NCI-H1417 (cell line): Measurements from ENCODE around the gene ZDHHC14.
A peak's percentile ranks its signal among the peaks of the same experiment; 100 is the strongest.
"Not testable (repeated sequence)": the region's sequence is repeated elsewhere in the genome, so short reads cannot be mapped to it uniquely, and the experiment has no call there.

Source experiments
- DNase-seq, 3 experiments: peaks; one replicate each; lab custom pipeline; 2025; lab: John Stamatoyannopoulos, UW

ZDHHC14 gene

DNA sequence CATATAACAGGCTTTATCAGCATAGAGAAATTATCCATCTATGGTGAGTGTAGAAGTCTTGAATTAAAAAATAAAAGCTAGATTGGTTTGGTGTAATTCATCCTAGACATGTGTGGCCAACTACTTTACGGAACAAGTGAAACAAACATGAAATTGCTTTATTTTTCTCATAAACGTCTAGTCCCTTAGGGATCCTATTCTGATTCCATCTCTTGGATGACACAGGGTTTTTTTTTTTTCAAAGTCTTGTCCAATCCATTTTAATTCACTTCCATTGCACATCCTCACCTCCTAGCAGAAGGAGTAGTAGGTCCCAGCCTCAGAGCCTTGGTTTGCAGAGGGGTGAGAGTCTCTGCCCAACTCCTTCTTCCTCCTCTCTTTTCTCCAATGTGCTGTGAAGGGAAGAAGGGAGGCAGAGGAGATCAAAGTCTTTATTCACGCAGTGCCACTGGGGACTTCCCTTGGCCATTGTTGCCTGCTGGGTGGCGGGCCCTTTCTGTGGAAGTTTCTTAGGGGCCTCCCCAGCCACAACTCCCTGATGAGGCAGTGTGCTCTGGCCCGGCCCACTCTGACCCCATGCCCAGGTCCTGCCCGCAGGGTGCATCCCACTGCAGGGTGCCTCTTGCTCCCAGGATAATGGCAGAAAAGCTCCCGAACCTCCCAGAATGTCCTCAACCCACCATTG is 337.7 kb downstream of the ZDHHC14 start:
- DNase-seq = no peak

DNA sequence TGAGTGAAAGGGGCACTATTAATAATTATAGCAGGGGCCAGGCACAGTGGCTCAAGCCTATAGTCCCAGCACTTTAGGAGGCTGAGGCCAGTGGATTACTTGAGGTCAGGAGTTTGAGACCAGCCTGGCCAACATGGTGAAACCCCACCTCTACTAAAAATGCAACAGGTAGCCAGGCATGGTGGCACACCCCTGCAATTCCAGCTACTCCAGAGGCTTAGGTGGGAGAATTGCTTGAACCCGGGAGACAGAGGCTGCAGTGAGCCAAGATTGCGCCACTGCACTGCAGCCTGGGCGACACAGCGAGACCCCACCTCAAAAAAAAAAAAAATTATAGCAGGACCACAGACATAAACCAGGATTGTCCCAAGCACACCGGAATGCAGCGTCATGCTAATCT is 340.0 kb downstream of the ZDHHC14 start:
- not testable (repeated sequence) for DNase-seq

DNA sequence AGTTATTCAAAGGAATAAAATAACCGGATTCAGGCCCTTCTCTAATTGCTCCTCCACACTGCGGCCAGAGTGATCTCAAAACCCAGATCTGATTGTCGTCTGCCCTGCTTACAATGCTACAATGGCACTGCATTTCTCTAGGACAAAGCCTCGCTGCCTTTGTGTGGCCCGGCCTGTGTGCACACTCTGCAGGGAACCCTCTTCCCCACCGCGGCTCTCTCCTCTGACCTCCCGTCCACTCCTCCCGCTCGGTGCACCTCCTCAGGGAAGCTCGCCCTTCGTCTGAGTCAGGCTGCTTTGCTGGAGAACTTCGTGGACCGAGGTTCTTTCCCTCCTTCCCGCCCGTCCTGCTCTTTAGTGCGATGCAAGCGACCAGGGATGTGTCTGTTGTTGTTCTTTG is 340.4 kb downstream of the ZDHHC14 start:
- DNase-seq = peak in 1 of 3 experiments; percentile 16

DNA sequence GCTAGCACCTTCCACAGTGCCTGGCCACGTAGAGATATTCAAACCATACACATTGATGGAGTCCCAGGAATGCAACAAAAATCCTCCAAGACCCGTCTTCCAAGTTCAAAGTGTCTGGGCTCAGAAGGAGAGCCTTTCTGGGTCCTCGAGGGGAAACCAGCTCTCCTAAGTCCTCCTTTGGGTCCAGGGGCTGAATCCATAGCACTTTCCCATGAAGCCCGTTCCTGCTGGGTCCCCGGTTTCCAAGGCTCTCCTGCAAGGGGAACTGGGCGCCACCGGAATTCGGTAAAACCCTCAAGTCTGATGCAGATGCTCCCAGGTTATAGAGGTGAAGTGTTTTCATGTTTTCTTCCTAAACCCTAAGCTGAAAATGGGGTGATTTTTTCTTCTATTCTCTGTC is 340.8 kb downstream of the ZDHHC14 start:
- DNase-seq = no peak

DNA sequence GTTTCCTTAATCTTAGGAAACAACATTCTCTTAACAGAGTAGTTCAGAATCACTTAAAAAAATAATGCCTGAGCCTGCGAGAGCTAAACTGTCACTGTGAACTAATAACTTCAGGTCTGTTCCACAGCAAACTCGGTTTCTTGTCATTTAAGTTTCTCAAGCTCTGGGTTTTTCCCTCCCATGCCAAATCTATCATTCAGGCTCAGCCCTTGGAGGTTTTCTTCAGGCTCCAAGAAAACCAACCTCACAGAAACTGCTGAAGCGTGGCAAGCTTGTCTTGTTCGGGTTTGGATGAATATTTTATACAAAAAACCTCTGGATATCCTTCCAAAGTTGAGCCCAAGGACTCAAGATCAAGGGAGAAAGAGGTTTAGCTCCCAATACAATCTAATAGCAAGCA is 342.4 kb downstream of the ZDHHC14 start:
- no peak for DNase-seq

DNA sequence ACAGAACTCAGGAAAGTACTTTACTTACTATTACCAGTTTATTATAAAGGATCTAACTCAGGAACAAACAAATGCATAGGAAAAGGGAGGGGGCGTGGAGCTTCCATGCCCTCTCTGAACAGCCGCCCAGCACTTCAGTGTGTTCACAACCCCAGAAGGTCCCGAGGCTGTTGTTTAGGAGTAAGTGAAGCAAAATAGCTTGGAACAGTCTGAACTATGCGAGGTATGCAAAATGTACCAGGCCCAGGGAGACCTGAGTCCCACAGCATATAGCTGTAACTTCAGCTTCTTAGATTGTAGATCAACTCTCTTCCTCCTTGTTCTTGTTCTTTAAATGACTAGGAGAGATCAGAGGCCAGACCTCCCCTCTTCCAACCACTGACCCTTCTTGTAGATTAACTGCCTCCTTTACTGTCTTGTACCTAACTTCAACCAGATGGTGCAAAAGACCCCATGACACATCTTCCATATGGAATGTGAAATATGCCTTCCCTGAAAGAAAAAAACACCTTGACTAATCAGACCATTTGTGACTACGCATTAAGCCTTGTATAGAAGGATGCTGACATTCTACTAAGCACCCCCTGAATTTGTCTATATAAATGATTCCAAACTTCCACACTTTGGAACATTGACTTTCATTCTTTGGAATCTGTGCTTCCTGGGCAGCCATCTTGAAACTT is 343.3 kb downstream of the ZDHHC14 start:
- no peak for DNase-seq

DNA sequence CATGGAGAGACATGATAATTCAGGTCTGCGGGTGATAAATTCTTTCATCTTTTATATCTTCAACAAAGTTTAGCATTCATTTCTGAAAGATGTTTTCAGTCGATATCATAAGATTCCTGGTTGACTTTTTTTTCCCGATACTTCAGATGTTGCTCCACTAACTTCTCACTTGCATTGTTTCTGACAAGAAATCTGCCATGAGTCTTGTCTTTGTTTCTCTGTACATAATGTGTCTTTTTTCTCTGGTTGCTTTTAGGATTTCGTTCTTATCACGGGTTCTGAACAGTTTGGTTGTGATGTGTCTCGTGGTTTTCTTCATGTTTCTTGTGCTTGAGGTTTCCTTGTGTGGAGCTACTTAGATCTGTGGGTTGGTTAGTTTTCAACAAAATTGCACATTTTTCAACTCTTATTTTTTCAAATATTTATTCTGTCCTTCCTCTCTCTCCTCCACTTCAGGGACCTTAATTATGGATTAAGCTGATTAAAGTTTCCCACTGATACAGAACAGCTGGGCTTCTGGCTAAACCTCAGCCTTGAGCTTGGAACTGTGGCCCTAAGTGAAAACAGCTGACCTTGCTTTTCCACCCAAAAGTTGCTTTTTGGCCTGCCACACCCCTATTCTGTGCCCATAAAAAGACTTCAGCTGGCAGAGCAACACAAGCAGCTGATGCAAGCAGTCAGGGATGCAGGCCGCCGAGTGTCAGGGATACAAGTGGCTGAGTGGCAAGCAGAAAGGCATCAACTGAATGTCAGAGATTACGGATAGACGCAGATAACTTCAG is 344.2 kb downstream of the ZDHHC14 start:
- no peak for DNase-seq

DNA sequence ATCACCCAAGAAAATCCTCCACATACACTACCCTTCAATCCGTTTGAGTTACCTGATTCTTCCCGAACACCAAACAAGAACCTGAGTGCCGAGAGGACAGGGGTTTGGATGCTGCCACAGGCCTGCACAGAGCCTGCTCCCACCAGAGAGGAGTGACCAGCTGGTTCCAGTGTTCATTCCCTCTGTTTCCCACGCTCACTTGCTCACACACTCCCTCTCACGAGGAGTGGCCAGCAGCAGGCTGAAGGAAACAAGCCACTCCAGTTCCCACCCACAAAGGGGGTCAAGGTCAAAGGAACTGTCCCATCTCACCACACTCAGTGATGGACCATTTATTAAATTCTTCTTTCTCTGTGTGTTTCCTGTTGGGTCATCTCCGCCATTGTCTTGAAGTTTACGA is 344.8 kb downstream of the ZDHHC14 start:
- no peak for DNase-seq

DNA sequence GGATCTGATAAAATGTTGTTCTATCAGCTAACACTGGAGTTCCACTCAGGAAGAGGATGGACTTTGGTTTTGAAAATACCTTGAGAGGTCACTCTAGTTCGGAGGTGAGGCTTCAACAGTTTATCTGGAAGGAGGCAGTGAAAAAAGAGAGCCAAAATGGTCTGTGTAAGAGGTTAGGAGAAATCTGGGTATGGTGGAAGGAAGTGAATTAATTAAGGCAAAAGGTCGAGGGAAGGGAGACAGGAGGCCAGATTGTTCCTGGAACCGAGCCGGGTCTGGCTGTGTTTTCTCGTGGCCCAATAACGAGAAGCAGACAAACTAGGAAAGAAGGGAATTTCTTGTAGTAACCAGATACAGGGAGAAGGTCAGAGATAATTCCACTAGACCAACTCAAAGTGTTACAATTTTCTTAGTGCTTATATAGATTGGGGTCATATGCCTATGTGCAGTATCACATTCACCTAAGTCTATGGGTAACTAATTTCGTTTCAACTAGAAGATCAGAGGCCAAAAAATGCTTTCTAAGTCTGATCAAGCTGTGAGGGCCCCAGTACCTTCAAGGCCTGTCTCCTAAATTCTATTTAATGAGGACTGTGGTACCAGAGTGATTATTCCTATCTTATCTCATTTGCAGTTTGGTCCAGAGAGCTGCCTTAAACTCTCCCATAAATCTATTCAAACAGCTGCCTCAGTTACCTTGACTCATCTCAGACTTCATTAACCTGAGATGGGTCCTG is 346.1 kb downstream of the ZDHHC14 start:
- DNase-seq = no peak
